NCI-H446 treated with DMSO at 0.1 percent for 48 hours (cell line): ENCODE data around the gene PRSS16.
A peak's percentile ranks its signal among the peaks of the same experiment; 100 is the strongest.

Source experiments
- DNase-seq: peaks from one replicate; lab custom pipeline; 2025; lab: John Stamatoyannopoulos, UW

PRSS16 gene

DNA sequence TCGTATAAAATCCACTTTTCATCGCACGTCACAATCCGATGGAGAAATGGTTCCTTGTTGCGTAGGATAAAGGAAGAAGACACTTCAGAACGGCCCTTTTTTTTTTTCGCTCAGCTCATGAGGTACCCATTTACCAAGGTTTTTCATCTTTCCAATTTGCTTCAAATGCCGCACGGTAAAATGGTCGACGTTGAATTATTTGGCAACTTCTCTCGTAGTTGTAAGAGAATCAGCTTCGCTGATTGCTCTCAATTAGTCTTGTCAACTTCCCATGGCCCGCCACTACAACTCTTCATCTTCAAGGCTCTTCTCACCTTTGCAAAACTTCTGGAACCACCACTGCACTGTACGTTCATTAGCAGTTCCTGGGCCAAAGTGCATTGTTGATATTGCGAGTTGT, 35.8 kb downstream of the PRSS16 start:
- no peak for DNase-seq

DNA sequence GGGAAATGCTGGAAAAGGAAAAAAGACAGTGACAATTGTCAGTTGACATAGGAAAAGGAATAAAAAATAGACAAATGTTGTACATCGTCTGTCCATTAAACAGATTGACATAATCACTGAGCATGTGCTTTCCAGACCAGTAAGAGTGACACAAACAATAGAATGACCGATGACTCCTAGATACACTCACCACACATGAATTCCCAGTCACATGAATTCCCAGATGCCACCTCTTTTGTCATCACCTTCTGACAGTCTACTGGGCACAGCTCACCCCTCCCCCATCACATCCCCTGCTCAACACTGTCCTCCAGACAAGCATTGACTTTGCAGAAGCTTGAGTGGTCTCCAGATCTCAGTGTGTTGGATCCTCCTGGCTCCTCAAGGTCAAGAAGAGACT, 38.6 kb downstream of the PRSS16 start:
- DNase-seq = no peak

DNA sequence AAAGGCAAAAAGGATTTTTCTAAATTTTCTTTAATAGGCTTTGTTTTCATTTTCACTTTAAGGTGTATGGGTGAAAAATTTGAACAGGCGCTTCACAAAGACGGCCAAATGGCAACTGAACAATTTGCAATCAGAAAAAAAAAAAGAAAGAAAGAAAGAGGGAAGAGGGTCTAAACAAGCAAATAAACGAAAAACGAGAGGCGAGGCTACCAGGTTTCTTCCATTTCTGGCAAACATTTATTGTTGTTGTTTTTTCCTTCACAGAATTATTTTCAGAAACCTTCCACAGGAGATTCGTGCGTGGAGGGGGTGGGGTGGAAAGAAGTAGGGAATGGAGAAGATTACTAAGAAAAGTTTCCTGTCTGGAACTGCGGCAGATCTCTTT, 40.2 kb downstream of the PRSS16 start:
- DNase-seq = no peak

DNA sequence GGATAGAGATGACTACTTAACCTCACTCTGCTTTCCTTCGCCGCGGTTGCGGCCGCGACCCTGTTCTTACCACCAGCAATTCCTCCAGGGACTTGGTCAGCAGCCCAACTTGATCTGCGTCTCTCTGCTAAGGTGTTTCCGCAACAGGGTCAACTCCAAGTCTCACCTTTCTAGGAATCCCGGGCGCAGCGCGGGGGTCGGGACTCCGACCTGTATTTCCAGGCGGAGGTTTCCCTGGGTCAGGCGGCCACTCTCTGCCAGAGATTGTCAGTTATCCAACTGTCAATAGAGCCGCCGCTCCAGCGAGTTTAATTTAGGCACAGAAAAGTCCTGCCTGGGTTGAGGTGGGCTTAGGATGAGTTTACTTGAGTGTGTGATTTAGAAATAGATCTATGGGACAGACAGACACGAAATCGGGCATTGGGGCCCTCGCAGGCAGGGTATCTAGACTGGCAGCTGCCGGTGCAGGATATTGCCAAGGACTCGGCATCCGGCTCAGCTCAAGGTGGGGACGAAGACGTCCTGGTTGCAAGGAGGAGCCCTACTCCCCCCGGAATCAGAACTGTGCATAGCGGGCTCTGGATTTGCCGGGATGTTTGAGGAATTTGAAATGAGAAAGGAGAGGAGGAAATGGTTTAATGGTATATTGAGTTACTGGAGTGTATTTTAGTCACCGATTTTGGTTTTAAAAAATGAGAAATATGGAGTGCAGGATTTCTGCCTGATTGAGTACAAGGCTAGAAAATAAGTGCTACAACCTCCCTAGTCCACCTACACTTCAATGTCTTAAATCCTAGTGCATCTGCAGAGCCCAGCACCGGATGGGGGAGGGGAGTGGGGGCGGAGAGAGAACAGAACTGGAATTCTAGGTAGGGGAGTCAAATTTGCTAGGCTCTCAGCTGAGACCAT, 40.9 kb downstream of the PRSS16 start:
- DNase-seq = no peak

DNA sequence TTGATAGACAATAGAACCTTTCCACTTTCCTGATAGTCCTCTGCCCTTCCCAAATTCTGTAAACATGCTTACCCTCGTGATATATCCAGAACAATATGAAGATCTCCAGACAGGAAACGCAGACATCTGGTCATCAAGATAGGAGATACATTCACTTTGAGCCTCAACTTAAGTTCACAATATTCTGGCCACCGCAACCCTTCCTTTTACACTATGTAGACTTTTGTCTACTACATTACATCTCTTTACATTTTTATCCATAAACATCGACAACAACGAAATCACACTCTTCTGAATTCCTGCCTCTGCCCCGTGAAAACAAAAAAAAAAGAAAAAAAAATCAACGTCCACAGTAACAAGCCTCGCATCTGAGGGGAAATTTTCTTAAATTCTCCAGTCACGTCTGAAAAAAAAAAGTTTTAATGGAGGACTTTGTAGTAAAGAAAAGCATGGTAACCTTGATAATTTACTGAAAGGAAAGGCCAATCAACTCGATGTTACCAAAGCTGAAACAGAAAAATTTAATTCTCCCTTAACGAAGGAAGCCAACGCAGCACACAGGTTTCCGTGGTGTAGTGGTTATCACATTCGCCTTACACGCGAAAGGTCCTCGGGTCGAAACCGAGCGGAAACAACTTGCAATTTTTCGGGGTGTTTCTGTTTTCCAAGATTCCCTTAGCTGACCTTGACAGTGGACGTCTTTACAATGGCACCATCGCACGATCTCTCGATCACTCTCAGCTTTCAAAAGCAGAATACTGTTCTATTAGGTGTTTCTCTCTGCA, 42.8 kb downstream of the PRSS16 start:
- no peak for DNase-seq

DNA sequence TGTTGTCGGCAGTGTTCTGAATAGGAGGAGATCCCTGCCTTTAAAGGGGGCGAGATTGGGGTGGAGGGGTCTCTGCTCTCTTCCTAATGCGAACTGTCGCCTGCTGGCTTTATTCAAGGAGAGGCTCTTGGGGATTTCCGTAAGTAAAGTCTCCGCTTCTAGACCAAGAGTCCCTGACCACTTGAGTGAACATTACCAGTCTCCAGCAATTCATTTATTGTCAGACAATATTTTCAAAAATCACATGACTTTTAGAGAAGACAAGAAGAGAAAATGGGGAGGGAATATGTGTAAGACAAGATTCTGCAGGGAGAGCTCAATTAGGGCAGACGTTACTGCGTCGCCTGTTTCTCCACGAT, 43.3 kb downstream of the PRSS16 start:
- DNase-seq = no peak

DNA sequence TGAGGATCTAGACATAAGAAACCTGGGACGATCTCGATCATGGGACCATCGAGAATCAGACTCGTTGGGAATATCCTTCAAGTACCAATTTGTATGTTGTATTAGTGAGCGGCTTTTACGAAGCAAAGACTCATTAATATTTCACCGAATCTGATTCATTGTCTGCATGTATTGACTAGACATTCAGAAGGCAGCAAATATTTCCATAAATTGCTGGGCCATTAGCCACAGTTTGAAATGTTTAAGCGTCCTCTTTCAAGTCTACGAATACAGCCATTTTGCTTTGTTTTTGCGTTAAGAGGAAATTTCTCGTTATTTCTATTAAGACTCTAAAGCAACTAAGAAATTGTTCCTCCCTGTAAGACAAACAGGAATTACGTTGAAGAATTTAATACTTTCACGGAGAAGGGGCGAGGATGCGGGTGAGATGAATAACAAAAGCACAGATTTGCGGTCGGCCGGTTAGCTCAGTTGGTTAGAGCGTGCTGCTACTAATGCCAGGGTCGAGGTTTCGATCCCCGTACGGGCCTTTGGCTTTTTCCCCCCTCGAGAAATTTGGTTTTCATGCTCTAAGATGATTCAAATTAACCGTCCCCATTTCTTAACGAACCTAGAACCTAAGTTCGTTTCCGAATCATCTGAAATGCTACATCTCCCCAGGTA, 46.1 kb downstream of the PRSS16 start:
- peak; percentile 27 for DNase-seq

DNA sequence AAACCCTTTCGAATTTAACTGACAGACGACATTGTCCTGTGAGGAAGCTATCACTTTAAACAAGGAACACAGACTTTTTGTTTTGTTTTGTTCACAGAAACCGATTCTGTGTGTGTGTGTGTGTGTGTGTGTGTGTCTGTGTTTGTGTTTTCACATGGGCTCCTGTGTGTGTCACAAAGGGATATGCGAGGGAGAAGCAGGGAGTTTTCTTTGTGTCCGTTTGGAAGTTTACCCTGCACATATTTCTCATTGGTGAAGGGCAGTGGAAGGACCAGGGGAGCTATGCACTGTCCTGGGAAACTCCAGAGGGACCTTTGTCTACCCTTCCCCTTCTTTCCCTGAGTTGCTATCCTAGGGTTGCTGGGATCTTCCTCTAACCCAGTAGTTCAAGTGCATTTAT, 46.9 kb downstream of the PRSS16 start:
- no peak for DNase-seq

DNA sequence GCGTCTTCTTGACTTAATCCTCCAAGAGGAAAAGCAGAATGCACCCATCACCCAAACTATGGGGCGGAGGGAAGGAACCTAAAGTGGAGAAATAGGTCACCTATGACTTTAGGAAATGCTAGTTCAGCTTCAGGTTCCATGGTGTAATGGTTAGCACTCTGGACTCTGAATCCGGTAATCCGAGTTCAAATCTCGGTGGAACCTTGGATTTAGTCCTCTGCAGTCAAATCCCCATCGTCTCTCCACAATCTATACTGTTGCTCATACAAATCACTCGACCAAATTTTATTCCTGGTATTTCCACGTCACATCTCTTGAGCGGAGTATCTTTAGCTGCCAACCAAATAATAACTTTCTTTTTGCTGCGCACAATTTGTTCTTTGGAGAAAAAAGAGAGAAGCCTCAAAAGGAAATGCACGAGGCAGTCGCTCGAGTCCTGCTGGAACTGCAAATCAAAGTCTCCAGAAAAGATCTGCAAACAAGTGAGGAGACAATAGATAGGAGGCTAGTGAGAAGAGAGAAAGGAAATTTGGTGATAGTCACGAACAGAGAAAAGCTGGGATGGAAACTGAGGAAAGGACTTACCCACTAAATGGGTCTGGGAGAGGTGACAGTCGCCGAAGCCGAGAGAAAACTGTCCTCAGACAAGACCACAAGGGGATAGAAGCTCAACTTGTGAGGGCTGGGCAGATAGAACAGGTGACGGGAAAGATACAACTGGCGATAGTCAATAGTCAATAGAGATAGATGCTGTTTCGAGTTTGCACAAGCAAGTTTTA, 48.0 kb downstream of the PRSS16 start:
- peak; percentile 39 for DNase-seq

DNA sequence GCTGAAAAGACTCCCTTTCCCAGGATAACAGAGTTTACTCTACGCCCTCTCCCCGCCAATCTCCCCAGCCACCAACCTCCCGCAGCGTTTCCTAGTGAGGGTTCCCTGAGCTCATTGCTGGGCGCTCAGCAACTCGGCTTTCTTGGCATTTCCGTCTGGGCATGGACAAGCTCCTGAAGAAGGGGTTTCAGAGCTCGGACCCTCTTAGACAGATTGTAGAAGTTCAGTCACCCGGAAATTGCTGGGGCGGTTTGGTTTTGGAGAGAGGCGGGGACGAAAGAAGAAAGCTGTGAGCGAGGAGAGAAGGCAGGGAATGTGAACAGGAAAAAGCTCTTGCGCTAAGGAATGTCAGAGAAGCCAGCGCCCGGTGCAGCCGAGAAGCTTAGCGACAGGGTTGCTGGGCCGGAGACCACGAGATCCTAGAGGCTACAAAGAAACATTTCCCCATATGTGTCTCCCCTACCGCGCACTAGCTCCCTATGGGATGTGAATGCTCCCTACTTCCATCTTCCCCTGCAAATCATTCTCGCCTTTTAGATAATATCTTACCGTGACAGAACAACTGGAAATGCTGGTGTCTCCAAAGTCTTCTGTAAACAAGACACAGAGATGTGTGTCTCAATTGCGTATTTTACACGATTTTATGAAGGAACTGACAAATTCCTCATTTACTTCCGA, 48.7 kb downstream of the PRSS16 start:
- no peak for DNase-seq

DNA sequence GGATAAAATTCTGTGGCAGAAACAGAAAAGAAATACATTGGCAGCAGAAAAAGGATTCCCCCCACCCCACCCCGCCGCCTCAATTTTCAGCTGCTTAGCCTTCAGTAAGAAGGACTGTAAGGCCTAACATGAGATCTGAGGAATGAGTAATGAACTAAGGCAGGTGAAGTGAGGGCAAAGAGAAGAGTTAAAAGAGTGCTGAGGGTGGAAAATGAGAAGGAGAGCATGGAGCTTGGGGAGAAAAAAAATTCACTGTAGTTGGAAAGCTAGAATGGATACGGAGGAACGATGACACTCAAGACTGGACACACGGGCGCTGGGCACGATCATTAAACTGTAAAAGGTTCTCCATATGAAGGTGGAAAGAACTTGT, 50.0 kb downstream of the PRSS16 start:
- DNase-seq = no peak

DNA sequence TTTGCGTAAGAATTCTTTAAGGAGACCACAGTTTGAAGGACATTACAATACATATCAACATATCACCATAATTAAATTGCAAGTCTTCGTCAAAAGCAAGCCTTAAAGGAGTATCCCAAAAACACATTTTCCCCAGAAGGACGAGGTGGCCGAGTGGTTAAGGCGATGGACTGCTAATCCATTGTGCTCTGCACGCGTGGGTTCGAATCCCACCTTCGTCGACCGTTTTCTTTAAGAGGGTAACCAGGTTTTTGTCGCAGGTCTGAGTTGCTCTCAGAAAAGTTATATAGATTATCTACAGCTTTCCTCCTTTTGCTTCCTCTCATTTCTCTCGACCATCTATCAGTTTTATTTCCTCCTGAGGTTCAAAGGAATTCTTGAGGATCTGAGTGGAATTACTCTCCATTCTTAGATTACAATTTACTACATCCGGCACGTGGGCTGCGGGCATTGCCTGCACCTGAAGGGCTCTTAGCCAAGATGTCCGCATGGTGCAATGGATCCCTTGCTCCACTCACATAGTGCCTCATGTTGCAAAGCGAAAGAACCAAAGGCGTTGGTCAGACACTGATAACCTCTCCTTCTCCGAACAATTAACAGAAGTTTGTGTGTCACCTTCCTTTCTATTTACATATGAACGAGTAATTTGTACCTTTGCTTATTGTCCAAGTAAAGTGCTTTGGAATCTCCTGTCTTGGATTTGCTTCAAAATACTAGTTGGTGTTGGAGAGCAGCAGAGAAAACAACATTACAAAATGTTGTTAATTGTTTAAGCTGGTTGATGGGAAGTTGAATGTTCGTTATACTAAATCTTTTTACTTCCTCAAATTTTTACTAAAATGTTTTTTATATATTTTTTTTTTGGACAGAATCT, 50.6 kb downstream of the PRSS16 start:
- peak; percentile 45 for DNase-seq

DNA sequence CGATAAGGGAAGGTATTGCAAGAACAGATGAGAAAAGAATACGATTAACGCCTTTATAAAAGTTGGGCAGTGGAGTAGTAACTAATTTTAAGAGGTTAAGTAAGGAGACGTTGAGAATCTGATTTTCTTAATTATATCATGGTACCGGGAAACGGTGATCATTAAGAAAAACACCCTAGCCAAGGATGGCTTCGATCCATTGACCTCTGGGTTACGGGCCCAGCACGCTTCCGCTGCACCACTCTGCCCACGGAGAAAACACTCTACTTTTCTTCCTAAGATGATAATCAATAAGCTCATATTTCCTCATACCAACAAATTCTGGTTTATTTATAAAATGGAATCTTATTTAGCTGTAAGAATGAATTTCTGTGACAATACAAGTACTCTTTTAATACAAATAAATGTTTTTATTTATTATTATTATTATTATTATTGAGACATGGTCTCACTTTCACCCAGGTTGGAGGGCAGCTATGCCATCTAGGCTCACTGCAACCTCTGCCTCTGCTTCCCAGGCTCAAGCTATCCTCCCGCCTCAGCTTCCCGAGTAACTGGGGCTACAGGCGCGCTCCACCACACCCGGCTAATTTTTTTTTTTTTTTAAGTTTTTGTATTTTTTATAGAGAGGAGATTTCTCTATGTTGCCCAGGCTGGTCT, 56.2 kb downstream of the PRSS16 start:
- DNase-seq = no peak
